Muscle of arm (tissue), 12 donors: Measurements from ENCODE around the gene VSIG10. TPM values are rescaled to one million over a fixed set of nuclear protein-coding genes. Genes with fewer than 3 reads are reported as not detected.

Source experiments
- DNase-seq: peaks from one replicate; pipeline ENCODE4 v3.0.0-alpha.2; 2013
- polyA plus RNA-seq, 12 donors: library from polyadenylated mRNA; unstranded; fragments of 120-200 nt; gene quantifications; one replicate each; pipeline ENCODE4 v1.2.1, GENCODE V29; 2013; ENCODE audit not compliant: insufficient read length in 12 of 12

The VSIG10 gene
- polyA plus RNA-seq, 12 donors, result 8.8 to 28.3 (median 10.4) TPM; not detected in 1

- DNase-seq, result peak; percentile 64
Observed at GRCh38 chr12:118061873-118062843, 41.7 kb downstream of the VSIG10 start.

GRCh38 chr12:118061011-118061872, 42.6 kb downstream of the VSIG10 start, which contains the start of gene WSB2:
TSS of gene WSB2 (minus strand) at chr12:118061179. CDS start at chr12:118061048, 131 bp downstream.
- DNase-seq, result peak; percentile 76

GRCh38 chr12:118060301-118061010, 43.4 kb downstream of the VSIG10 start:
- DNase-seq, result peak; percentile 38

GRCh38 chr12:118059341-118060191, 44.2 kb downstream of the VSIG10 start:
- DNase-seq, result peak; percentile 16

- DNase-seq, result no peak
Observed at GRCh38 chr12:118058881-118059280, 44.9 kb downstream of the VSIG10 start.

- no peak for DNase-seq
Observed at GRCh38 chr12:118058227-118058626, 45.6 kb downstream of the VSIG10 start.

- no peak for DNase-seq
Observed at GRCh38 chr12:118055865-118056773, 47.7 kb downstream of the VSIG10 start.

- DNase-seq, result no peak
Observed at GRCh38 chr12:118055144-118055557, 48.7 kb downstream of the VSIG10 start.

GRCh38 chr12:118053071-118053985, 50.5 kb downstream of the VSIG10 start:
- no peak for DNase-seq

- peak; percentile 28 for DNase-seq
Observed at GRCh38 chr12:118052324-118053070, 51.3 kb downstream of the VSIG10 start.

GRCh38 chr12:118050972-118051910, 52.6 kb downstream of the VSIG10 start:
- DNase-seq, result no peak

GRCh38 chr12:118046430-118046829, 57.4 kb downstream of the VSIG10 start:
- no peak for DNase-seq

GRCh38 chr12:118044577-118044976, 59.2 kb downstream of the VSIG10 start:
- DNase-seq, result no peak

GRCh38 chr12:118044075-118044474, 59.7 kb downstream of the VSIG10 start:
- no peak for DNase-seq

GRCh38 chr12:118042091-118042490, 61.7 kb downstream of the VSIG10 start:
- no peak for DNase-seq

- no peak for DNase-seq
Observed at GRCh38 chr12:118038137-118038536, 65.7 kb downstream of the VSIG10 start.
